Endothelial cell of umbilical vein (primary cell): ENCODE data around the gene OLFML2A.

Experiments
- CTCF ChIP-seq, 2 donors: IDR thresholded peaks; 1 replicate in 1 of 2; 2 replicates in 1 of 2; pipeline ENCODE4 v1.5.1; 2011; ENCODE audit warnings: low read length in 2 of 2, mild to moderate bottlenecking in 2 of 2, moderate library complexity in 2 of 2, control low read depth in 1 of 2, inconsistent platforms in 1 of 2, low read depth in 1 of 2; ENCODE audit not compliant: insufficient read depth in 1 of 2; ENCODE audit errors: extremely low read depth in 1 of 2
- EZH2 ChIP-seq: IDR thresholded peaks from 2 replicates; pipeline ENCODE4 v1.6.1; 2012; ENCODE audit warnings: borderline replicate concordance, low read depth, mild to moderate bottlenecking, moderate library complexity, low read length, inconsistent platforms; ENCODE audit not compliant: severe bottlenecking
- FOS ChIP-seq: IDR thresholded peaks from 2 replicates; pipeline ENCODE4 v1.6.1; 2011; ENCODE audit warnings: mild to moderate bottlenecking, low read length, moderate library complexity, borderline replicate concordance; ENCODE audit not compliant: insufficient read depth
- JUN ChIP-seq: IDR thresholded peaks from 2 replicates; pipeline ENCODE4 v1.6.1; 2011; ENCODE audit warnings: borderline replicate concordance, low read depth; ENCODE audit not compliant: insufficient read length, insufficient read depth
- MYC ChIP-seq: IDR thresholded peaks from one replicate; pipeline ENCODE4 v1.6.1; 2011; ENCODE audit warnings: mild to moderate bottlenecking, low read depth, low read length
- POLR2A ChIP-seq: IDR thresholded peaks from 2 replicates; pipeline ENCODE4 v1.6.1; 2012; ENCODE audit warnings: low read depth, mild to moderate bottlenecking, control low read depth, low read length

- TF ChIP-seq MYC (no peak), POLR2A (no peak), EZH2 (no peak), FOS (no peak), CTCF (IDR thresholded peaks at IDR 0.05; ENCODE audit: extremely low read depth in 1 of 2, insufficient read depth in 1 of 2, low read depth in 1 of 2, low read length in 2 of 2) (no peak), JUN (no peak)
These were observed 13.4 kb downstream of the OLFML2A start for GRCh38 chr9:124790301-124790700.
